HG03432 (cell line): ENCODE data around the gene IL11RA.

ENCODE experiments used
- ATAC-seq: cut with Tn5 transposase; IDR thresholded peaks from one replicate; pipeline ENCODE4 v1.9.1; 2021; ENCODE audit warnings: mild to moderate bottlenecking, moderate library complexity; ENCODE audit not compliant: unreplicated experiment

The IL11RA gene

GRCh38 chr9:34651876-34652601 is at the start of gene IL11RA:
IL11RA (plus strand) TSS chr9:34652185; CDS start chr9:34655218, 3,033 bp downstream.
- no peak for ATAC-seq

GRCh38 chr9:34603610-34604231 is 48.3 kb upstream of the IL11RA start:
- peak; percentile 71 for ATAC-seq

GRCh38 chr9:34606190-34606589 is 45.8 kb upstream of the IL11RA start:
- no peak for ATAC-seq

- no peak for ATAC-seq
These were observed 45.1 kb upstream of the IL11RA start for GRCh38 chr9:34606905-34607304.

- ATAC-seq, result no peak
These were observed 44.7 kb upstream of the IL11RA start for GRCh38 chr9:34607331-34607730.

GRCh38 chr9:34610434-34611206 is 41.4 kb upstream of the IL11RA start:
- no peak for ATAC-seq

GRCh38 chr9:34611251-34611810 is 40.7 kb upstream of the IL11RA start:
- peak; percentile 12 for ATAC-seq

- peak; percentile 93 for ATAC-seq
These were observed 39.9 kb upstream of the IL11RA start, which contains the start of gene RPP25L for GRCh38 chr9:34611811-34612787. RPP25L (minus strand) TSS chr9:34612097; CDS start chr9:34611296, 801 bp downstream.

- ATAC-seq, result peak; percentile 42
These were observed 39.1 kb upstream of the IL11RA start for GRCh38 chr9:34612788-34613390.

- no peak for ATAC-seq
These were observed 36.9 kb upstream of the IL11RA start for GRCh38 chr9:34615132-34615531.

- ATAC-seq, result peak; percentile 99
These were observed 31.7 kb upstream of the IL11RA start, which contains the start of gene DCTN3 for GRCh38 chr9:34620061-34620994. DCTN3 (minus strand) TSS chr9:34620495; CDS start chr9:34620464, 31 bp downstream.

- ATAC-seq, result no peak
These were observed 28.4 kb upstream of the IL11RA start for GRCh38 chr9:34623374-34624235.

- no peak for ATAC-seq
These were observed 27.4 kb upstream of the IL11RA start for GRCh38 chr9:34624475-34625185.

GRCh38 chr9:34625186-34625486 is 26.8 kb upstream of the IL11RA start:
- no peak for ATAC-seq

- no peak for ATAC-seq
These were observed 24.0 kb upstream of the IL11RA start for GRCh38 chr9:34627716-34628655.
